NCI-H1436 (cell line): ENCODE results near the gene FHL1.

Experiments
- DNase-seq: peaks from one replicate; lab custom pipeline; 2025; lab: John Stamatoyannopoulos, UW

FHL1 gene

DNA sequence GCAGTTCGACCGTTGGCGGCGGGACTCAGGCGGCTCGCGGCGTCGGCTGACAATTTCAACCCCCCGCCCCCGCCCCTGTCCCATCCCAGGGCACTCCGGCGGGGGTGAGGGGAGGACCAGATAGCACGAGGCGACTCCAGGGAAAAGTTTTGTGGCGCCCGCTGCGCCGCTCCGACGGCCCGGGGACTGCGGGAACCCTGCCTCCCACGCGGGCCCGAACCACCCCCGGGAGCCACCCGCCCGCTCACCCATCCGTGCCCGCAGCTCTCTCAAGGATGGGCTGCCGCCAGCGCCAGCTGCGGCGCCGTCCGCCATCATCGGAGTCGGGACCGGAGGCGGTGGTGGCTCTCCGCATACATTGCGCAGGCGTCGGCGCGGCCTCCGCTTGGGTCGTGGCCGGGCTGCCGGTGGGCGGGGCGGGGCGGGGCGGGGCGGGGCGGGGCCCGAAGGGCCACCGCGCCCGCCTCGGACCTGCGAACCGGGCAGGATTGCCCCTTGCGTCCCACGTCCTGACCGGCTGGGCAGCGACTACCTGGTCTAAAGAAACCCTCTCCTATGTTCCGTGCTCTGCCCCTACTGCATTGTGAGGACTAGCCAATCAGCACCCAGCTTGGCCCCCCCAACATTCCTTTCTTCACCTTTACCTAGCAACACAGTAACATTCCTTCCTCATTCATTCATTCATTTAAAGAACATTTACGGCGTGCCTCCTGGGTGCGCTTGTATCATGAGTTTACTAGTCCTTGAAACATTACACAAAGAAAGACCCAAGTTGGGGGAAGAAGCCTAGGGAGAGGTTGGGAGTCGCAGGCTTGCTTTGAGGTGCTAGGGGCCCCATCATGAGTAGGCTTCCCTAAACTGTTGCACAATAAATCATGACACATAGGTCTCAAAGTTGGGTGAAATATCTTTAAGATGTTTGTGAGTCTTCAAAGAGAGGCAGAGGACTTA is 104.0 kb downstream of the FHL1 start, which contains the start of gene MAP7D3:
MAP7D3 (minus strand) TSS at position 360 of the 951 bp plus-strand sequence; CDS start at position 318, 42 bp downstream.
- DNase-seq, result peak; percentile 8

DNA sequence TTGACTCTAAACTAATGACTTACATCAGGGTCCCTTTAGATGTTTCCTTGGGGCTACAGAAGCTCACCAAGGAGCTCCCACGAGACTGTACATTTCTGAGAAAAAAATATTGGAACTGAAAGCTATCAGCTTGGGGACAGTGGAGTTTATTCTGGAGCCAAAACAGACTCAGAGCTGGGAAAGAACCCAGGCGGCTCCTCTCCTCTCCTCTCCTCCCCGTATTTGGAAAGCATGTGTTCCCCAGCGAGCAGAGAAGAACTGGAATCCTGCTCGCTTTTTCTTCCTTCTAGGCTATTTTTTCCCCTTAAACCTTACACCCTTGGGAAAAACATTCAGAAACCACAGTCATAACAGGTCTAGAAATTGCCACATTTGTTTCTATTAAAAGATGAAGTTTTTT is 108.2 kb downstream of the FHL1 start:
- no peak for DNase-seq

DNA sequence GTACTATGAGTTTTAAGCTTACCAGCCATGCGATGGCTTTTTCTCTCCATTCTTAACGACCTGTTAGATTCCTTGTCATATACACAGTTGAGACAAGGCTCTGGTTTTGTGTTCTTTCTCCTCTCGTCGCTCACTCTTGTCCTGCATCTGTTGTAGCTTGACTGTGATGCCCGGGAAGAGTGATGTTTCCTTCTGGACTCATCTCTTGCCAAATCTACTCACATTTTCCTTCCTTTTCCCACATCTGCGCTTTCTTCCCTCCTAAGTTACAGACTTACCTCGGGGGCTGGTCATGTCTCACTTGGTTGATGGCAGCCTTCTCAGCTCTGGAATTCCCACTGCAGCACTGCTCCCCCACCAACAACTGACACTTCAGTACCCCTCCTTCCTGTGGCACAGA is 108.7 kb downstream of the FHL1 start:
- no peak for DNase-seq

DNA sequence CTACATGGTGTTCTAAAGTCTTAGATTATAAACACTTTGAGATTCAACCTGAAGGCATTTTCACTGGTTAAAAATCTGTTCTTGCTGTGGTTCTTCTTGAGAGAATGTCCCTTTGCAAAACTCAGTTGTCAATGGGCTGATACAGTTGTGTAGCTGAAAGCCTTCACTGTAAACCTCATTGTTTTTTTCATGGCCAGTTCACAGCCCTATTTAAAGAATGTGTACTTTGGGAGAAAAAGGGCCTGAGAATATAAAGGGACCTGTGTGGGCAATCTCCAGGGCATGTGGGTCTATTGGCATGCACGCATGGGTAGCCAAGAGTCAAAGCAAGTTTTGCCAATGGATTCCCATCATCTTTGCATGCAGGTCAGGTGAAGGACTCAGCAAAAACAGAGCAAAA is 111.6 kb downstream of the FHL1 start:
- DNase-seq, result no peak

DNA sequence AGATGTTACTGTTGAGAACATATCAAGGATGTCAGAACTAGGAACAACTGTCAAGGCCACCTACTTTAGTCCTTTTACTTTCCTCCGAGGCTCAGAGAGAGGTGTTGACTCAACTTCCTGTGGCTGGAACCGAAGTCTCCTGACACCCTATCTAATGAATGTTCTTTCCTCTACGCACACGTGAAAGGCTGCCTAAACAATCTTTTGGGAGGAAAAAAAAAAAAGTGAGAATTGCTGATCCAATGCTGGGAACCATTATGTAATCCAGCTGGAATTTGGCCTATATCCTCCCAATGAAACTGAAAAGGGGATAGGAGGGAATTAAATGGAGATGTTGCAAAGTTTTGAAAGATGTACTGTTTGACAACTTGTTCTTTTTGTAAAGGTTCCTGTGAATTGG is 112.2 kb downstream of the FHL1 start:
- no peak for DNase-seq

DNA sequence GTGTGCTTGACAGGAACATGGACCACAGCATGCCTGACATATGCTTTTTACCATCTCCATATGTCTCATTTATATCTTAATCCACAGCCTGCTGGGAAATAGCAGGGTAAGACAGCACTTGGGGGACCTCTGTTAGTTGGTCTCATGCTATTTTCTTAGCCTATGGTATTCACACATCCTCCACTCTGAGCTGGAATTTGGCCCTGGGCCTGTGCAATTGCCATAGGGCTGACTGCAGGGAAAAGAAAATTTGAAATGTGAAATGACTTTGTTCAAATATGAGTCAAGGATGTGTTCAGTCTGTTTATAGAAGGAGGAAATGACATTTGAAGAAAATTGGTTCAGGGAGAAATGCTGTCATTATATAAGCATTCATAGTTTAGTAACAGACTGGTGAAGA is 113.4 kb downstream of the FHL1 start:
- no peak for DNase-seq
